ENCODE measurements around the gene PPP2R3B.
"Not testable (repeated sequence)": the region's sequence is repeated elsewhere in the genome, so short reads cannot be mapped to it uniquely, and the experiment has no call there.

Gene PPP2R3B

DNA sequence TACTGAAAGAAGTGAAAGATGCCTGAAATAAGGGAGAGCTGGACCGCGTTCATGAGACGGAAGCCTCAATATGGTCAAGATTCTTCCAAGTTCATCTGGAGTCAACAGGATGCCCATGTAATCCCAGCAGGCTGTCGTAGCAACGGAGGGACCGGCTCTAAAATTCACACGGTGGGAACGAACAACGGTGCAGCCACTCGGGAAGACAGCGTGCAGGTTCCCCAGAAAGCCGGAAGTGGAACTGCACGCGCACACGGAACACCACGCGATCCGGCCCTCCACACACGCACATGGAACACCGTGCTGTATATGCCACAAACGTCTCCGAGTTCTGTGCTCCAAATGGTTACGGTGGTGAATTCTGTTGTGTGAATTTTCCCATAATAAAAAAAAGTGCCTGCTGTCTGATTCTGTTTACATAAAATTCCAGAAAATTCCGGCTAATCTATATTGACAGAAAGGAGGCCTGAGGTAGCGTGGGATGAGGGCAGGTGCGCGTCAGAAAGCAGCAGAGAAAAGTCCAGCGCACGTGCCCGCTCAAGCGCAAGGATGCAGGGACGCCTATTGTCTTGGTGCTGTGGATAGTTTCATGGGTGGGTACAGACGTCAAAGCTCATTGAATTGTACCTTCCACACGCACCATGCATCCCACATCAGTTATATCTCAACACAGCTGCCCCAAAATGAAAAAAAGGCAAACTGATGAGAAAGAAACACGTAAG lies 31.2 kb downstream of the PPP2R3B start:
- Mint-ChIP-seq H3K9me3 (peaks cover 6% of the 10 kb centered on the region), H3K4me1 (peaks cover 17% of the 10 kb centered on the region), H3K4me3 (no peak overlapping the region), H3K36me3 (no peaks in the 10 kb centered on the region), H3K27ac (no peak overlapping the region)
- ATAC-seq (no peak), DNase-seq (ENCODE audit: low spot score in 2 of 2) (no peak)

DNA sequence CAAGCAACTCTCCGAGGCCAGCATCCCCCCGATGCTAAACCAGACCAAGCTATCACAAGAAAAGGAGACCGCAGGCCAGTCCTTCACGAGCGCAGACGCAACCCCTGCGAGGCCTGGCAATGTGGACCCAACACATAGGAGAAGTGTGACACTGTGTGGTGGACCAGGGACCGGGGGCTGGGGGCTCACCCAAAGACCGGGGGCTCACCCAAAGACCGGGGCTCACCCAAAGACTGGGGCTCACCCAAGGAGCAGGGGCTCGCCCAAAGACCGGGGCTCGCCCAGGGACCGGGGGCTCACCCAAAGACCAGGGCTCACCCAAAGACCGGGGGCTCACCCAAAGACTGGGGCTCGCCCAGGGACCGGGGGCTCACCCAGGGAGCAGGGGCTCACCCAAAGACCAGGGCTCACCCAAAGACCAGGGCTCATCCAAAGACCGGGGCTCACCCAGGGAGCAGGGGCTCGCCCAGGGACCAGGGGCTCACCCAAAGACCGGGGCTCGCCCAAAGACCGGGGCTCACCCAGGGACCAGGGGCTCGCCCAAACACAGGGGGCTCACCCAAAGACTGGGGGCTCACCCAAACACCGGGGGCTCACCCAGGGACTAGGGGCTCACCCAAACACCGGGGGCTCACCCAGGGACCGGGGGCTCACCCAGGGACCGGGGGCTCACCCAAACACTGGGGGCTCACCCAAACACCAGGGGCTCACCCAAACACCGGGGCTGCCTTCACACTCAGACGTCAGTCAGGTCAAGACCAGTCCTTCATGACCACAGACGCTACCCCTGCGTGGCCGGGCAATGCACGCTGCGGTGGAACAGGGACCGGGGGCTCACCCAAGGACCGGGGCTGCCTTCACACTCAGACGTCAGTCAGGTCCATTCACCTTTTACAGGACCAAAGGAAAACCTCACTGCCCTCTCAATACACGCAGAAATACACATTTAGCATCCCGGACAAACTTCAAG lies 32.9 kb downstream of the PPP2R3B start:
- Mint-ChIP-seq H3K36me3 (no peaks in the 10 kb centered on the region), H3K9me3 (peaks cover 3% of the 10 kb centered on the region), H3K4me3 (no peak overlapping the region), H3K4me1 (peaks cover 17% of the 10 kb centered on the region), H3K27ac (peak overlapping the region; percentile 29)
- DNase-seq (ENCODE audit: low spot score in 2 of 2) (no peak), ATAC-seq (no peak)

DNA sequence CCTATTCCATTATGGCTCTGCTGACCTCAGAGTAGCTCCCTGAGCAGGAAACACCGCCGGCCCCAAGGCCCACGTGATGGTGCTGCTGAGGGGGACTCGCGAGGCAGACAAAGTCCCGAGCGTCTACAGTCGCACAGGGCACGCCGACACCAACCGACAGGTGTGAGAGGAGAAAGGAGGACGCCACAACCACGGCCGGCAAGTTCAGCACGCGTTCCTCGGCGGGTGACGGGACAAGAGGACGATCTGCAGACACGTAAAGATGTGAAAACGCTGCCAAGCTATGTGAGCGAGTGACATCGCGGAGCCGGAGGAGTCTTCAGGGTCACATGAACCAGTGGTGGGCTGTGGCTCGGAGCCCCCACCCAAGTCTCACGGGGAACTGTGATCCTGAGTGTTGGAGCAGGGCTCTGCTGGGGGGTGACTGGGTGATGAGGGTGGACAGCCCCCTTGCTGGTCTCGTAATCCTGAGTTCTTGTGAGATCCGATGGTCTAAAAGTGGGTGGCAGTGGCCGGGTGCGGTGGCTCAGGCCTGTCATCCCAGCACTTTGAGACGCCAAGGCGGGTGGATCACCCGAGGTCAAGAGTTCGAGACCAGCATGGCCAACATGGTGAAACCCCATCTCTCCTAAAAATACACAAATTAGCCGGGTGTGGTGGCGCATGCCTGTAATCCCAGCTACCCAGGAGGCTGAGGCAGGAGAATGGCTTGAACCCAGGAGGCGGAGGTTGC lies 34.0 kb downstream of the PPP2R3B start:
- Mint-ChIP-seq H3K4me1 (peaks cover 20% of the 10 kb centered on the region), H3K4me3 (no peak overlapping the region), H3K27ac (peak overlapping the region; percentile 34), H3K9me3 (peaks cover 3% of the 10 kb centered on the region), H3K36me3 (no peaks in the 10 kb centered on the region)
- no peak for DNase-seq (ENCODE audit: low spot score in 2 of 2)
- ATAC-seq: no peak

GRCh38 chrX:352181-352580 lies 34.5 kb downstream of the PPP2R3B start:
- no peak for ATAC-seq
- Mint-ChIP-seq H3K9me3 (no peaks in the 10 kb centered on the region), H3K36me3 (no peaks in the 10 kb centered on the region), H3K4me1 (peaks cover 15% of the 10 kb centered on the region), H3K4me3 (no peak overlapping the region), H3K27ac (no peak overlapping the region)
- DNase-seq (ENCODE audit: low spot score in 2 of 2): no peak

DNA sequence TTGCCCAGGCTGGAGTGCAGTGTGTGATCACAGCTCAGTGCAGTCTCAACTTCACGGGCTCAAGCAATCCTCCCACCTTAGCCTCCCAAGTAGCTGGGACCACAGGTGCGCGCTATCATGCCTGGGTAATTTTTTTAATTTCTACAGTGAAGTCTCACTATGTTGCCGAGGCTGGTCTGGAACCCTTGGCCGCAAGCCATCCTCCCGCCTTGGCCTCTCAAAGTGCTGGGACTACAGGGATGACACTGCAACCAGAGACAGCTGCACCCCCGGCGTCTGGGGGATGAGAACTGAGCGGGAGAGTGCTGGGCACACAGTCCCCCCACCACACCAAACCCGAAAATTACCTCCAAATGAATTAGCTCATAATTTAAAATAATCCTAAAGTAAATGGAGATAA lies 35.0 kb downstream of the PPP2R3B start:
- DNase-seq (ENCODE audit: low spot score in 2 of 2) (no peak), ATAC-seq (no peak)
- Mint-ChIP-seq H3K36me3 (no peaks in the 10 kb centered on the region), H3K4me3 (no peak overlapping the region), H3K27ac (no peak overlapping the region), H3K9me3 (no peaks in the 10 kb centered on the region), H3K4me1 (peaks cover 10% of the 10 kb centered on the region)

GRCh38 chrX:351324-351641 lies 35.4 kb downstream of the PPP2R3B start:
- not testable (repeated sequence) for H3K36me3 Mint-ChIP-seq; DNase-seq (ENCODE audit: low spot score in 2 of 2); ATAC-seq; H3K27ac Mint-ChIP-seq; H3K4me1 Mint-ChIP-seq; H3K9me3 Mint-ChIP-seq; H3K4me3 Mint-ChIP-seq

DNA sequence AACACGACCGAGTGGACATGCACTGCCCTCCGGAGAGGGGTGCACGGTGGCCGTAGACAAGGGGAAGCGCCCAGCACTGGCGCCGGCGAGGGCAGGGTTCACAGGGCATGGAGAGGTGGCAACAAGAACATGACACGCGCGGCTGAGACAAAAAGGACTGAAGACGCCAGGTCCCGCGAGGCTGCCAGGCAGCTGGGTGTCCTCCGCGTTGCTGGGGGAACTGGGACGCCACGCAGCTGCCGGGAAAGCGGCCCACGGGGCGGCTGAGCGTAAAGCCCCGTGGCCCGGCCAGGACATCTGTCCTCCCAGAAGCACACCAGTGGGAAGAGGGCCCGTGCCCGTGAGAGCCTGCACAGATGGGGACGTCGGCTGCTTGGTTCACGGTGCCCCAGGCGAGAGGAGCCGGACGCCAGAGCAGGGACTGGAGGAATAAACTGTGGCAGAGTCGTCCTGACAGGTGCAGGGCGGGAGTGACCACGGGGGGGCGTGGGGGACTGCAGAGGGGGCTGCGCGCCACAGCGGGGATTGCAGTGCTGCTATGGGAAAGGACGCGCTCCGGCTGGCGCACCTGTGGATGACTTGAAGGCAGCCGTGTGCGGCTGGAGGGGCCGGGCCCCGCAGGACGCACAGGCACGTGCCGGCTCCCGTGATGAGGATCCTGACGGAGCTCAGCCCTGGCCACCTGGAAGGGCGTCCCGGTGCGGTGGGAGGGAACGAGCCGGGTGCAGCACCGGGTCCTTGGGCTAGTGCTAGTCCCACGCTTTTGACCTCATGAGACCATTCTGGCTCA lies 36.0 kb downstream of the PPP2R3B start:
- no peak overlapping the region for H3K27ac Mint-ChIP-seq
- ATAC-seq: no peak
- no peaks in the 10 kb centered on the region for H3K9me3 Mint-ChIP-seq
- no peaks in the 10 kb centered on the region for H3K36me3 Mint-ChIP-seq
- H3K4me3 Mint-ChIP-seq: no peak overlapping the region
- H3K4me1 Mint-ChIP-seq: peaks cover 5% of the 10 kb centered on the region
- DNase-seq (ENCODE audit: low spot score in 2 of 2): no peak

DNA sequence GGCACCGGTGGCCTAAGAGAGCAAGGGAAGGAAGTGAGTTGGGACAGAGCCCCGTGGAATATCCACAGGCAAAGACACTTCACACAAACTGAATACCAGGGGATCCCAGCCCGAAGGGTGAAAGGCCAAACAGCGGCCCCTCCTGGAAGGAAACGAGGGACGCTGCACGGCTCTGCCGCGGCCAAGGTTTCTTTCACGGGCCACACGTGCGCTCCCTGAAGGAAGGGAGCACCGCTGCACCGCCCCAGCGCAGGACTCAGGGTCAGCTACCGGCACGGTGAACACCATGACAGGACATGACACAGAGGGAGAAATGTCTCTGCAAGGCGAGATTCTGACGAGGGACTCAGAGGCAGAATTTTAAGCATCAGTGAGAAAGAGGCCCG lies 36.6 kb downstream of the PPP2R3B start:
- DNase-seq (ENCODE audit: low spot score in 2 of 2) (no peak), ATAC-seq (no peak)
- H3K27ac Mint-ChIP-seq: no peak overlapping the region
- H3K4me1 Mint-ChIP-seq: peaks cover 5% of the 10 kb centered on the region
- no peak overlapping the region for H3K4me3 Mint-ChIP-seq
- H3K9me3 Mint-ChIP-seq: no peaks in the 10 kb centered on the region
- H3K36me3 Mint-ChIP-seq: no peaks in the 10 kb centered on the region

- Mint-ChIP-seq H3K36me3 (no peaks in the 10 kb centered on the region), H3K4me1 (peaks cover 5% of the 10 kb centered on the region), H3K9me3 (no peaks in the 10 kb centered on the region), H3K27ac (no peak overlapping the region), H3K4me3 (no peak overlapping the region)
- no peak for ATAC-seq
- DNase-seq (ENCODE audit: low spot score in 2 of 2): no peak
Measured at GRCh38 chrX:349702-350101, 37.0 kb downstream of the PPP2R3B start.

DNA sequence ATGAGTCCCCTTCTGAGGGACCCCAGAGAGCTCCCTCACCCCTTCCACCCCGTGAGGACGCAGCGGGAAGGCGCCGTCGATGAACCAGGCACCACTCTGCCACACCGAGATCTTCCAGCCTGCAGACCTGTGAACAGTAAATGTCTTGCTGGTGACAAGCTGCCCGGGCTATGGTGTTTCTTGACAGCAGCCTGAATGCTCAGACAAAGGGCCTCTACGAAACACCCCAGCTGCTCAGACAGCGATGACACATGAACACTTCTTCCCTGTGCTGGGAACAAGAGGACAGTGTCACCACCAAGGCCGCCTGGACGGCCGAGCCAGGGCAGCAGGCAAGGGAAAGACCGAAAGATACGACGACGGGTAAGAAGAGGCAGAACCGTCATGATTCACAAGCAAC lies 37.5 kb downstream of the PPP2R3B start:
- no peaks in the 10 kb centered on the region for H3K36me3 Mint-ChIP-seq
- ATAC-seq (no peak), DNase-seq (ENCODE audit: low spot score in 2 of 2) (no peak)
- no peaks in the 10 kb centered on the region for H3K9me3 Mint-ChIP-seq
- no peak overlapping the region for H3K27ac Mint-ChIP-seq
- peaks cover 5% of the 10 kb centered on the region for H3K4me1 Mint-ChIP-seq
- no peak overlapping the region for H3K4me3 Mint-ChIP-seq

- Mint-ChIP-seq H3K9me3 (no peaks in the 10 kb centered on the region), H3K36me3 (no peaks in the 10 kb centered on the region), H3K27ac (no peak overlapping the region), H3K4me3 (no peak overlapping the region), H3K4me1 (peaks cover 5% of the 10 kb centered on the region)
- DNase-seq (ENCODE audit: low spot score in 2 of 2): no peak
- ATAC-seq: no peak
Measured at GRCh38 chrX:348461-349117, 38.1 kb downstream of the PPP2R3B start.

- no peak overlapping the region for H3K27ac Mint-ChIP-seq
- peaks cover 5% of the 10 kb centered on the region for H3K4me1 Mint-ChIP-seq
- no peak overlapping the region for H3K4me3 Mint-ChIP-seq
- ATAC-seq (no peak), DNase-seq (ENCODE audit: low spot score in 2 of 2) (no peak)
- no peaks in the 10 kb centered on the region for H3K9me3 Mint-ChIP-seq
- H3K36me3 Mint-ChIP-seq: no peaks in the 10 kb centered on the region
Measured at GRCh38 chrX:347351-348117, 39.2 kb downstream of the PPP2R3B start.

DNA sequence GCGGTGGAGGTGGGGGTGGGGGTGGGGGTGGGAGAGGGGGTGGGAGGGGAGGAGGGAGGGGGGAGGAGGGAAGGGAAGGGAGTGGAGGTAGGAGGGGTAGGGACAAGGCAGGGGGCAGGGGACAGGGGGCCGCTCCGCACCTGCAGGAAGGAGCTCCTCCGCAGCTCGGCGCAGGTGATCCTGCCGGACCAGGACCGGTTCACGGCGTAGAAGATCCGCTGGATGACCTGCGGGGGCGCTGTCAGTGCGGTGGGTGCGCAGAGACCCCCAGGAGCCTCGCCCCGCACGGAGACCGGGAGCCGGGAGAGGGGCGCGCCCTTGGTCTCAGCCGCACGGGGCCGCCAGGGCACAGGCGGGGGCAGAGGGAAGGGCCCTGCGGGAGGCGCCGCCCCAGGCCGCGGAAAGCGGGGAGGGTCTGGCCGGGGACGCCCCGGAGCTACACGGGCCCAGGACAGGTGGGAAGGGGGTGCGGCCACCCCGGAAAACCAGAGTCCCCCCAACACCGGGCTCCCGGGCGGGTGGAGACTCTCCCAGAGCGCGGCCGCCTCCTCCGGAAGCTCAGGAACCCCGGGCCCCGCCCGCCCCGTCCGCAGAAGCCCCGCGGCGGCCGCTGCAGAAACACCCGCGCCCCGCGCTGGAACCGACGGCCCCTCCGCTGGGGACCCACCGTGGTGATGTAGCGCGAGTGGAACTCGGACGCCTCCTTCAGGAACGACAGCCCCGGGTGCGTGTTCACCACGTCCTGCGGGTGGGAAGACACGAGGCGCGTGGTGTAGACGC lies 40.5 kb downstream of the PPP2R3B start:
- Mint-ChIP-seq H3K36me3 (peaks cover 9% of the 10 kb centered on the region), H3K4me1 (peaks cover 5% of the 10 kb centered on the region), H3K9me3 (no peaks in the 10 kb centered on the region), H3K4me3 (no peak overlapping the region), H3K27ac (no peak overlapping the region)
- DNase-seq (ENCODE audit: low spot score in 2 of 2) (no peak), ATAC-seq (no peak)

Data from stimulated activated effector memory CD8-positive, alpha-beta T cell treated with anti-CD3 and anti-CD28 coated beads, Interleukin-12 subunit alpha, Interleukin-12 subunit beta, amount 100 ng/mL, for 72 hours (primary cell).